HG03469 (cell line): ENCODE data around the gene DLGAP4.
"Not testable (repeated sequence)": the region's sequence is repeated elsewhere in the genome, so short reads cannot be mapped to it uniquely, and the experiment has no call there.

Experiments
- ATAC-seq: cut with Tn5 transposase; IDR thresholded peaks from one replicate; pipeline ENCODE4 v1.9.1; 2021; ENCODE audit warnings: mild to moderate bottlenecking, moderate library complexity, moderate number of reproducible peaks; ENCODE audit not compliant: unreplicated experiment

Gene DLGAP4

DNA sequence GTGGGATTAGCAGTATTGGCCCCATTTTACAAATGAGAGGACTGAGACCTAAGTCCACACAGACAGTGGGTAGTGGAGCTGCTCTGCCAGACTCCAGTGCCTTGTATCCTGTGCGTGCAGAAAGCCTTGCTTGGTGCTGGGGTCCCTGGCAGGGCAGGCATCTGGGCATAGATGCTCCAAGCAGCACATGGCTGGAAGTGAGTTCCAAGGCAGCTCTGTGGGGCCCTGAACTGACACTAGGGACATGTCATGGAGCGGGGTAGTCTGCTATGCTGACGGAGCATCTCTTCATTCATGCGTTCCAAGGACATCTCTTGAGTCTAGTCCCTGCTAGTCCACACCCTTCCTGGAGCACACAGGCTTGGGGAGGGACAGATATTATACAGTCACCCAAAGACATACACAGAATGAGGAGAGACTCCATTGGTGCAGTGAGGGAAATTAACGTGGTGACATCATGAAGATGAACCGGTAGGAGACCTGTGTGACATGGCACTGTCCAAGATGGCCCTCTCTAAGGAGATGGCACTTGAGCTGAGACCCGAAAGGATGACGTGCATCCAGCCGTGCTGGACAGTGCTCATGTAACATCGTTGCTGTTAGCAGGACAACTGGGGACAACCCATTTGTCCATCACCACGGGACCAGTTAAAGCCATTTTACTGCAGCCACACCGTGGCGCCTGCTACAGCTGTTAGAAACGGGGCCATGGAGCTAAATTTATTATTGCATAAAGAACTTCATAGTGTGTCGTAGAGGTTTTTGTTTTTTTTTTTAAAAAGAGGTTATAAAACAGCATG lies 65.1 kb downstream of the DLGAP4 start:
- no peak for ATAC-seq

DNA sequence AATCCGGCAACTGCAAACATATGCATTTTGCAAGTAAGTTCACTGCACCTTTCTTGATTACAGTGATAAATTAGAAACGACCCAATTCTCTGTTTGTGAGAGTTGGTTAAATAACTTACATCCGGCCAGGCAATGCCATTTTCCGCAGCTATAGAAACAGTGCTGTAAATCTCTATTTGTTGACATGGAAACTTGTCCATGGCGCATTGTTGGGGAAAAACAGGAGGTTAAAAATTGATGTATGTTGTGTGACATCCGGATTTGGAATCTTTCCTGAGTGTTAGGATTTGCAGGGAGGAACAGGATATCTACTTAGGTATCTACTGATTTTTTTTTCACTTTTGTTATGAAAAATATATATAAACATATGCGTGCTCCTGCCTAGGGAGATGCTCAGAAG lies 66.5 kb downstream of the DLGAP4 start:
- no peak for ATAC-seq

DNA sequence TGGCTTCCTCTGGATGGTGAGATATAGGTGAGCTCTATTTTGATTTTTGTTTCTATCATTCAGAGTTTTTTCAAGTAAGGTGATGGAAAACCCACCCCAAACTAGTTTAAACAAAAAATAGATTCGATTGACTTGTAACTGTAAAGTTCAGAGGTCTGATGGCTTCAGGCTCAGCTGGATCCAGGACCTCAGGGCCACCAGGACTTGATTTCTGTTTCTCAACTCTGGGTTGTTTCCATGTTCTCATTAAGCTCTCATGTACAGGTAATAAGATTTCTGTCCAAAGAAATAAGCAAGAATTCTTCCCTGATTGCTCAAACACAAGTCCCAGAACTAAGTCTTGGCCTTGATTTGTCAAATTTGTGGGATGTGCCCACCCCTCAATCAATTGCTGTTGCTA lies 67.0 kb downstream of the DLGAP4 start:
- ATAC-seq = no peak

DNA sequence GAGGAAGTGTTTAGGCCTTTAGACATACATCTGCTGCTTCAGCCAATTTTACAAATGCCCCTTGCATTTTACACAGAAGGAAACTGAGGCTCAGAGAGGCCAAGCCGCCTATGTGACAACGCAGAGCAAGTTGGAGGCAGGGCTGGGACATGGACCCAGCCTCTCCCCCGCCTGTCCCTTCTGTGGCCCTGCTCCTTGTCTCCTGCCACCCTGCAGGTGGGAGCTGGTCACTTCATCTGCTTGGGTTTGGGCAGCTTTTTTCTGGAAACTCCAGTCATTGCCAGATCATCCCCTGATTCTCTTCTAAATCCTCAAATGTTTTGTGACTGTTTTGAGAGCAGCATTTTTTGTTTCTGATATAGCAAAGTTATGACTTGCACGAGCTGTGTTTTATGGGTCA lies 68.9 kb downstream of the DLGAP4 start:
- ATAC-seq = no peak

DNA sequence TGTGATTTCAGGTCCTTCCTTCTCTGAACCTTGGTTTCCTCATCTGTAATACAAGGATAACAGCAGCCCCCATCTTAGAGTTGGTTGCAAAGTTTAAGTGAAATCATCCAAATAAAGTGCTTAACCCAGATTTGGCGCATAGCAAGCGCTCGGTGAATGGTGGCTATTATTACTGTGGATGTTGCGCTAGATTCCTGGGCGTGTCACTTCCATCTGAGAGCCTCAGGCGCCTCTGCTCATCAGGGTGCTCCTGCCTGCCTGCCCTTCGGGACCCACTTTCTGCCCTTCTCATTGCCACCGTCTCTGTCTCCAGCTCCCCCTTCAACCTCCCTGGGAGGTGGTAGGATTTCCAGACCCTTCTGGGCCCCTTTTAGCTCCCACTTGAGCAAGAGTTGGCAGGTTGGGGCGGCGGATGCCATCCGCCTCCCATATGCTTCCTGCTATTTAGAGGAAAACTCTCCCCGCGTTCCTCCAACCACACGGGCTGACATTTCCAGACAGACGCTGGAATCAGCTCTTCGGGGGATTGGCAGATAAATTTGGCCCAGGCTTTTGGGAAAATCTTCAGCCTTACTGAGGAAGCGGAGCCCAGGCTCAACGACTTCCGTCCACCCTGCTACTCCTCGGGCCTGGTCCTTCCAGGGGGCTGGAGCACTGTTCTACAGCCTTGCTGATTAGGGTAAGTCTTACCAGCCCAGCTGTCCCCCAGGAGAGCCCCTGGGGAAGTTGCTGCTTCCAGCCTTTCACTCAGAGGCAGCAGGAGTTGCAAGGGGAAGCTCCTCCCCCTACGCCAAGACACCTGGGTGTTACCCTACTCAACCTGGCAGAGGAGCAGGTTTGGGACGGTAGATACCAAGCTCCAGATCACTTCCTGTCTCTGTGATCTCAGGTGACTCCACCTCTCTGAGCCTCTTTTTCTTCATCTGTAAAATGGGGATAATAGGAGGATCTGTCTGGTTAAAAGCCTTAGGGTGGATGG lies 71.5 kb downstream of the DLGAP4 start:
- no peak for ATAC-seq

DNA sequence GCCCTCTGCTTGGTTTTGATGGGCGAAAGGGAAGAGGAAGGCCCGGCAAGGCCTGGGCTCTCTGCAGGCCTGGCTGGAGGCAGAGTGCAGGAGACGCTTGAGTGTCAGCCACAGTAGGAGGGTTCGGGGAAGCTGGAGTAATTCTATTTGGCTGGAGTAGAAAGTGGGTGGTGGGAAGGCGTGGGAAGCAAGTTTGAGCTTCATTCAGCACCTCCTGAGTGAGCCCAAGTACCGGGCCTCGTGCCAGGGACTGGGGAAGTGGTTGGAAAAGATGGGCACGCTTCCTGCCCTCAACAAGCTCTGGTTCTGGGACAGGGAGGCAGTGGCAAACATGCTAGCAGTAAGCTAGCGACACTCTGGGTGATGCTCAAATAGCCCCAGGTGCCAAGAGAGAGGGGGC lies 72.5 kb downstream of the DLGAP4 start:
- ATAC-seq = no peak

DNA sequence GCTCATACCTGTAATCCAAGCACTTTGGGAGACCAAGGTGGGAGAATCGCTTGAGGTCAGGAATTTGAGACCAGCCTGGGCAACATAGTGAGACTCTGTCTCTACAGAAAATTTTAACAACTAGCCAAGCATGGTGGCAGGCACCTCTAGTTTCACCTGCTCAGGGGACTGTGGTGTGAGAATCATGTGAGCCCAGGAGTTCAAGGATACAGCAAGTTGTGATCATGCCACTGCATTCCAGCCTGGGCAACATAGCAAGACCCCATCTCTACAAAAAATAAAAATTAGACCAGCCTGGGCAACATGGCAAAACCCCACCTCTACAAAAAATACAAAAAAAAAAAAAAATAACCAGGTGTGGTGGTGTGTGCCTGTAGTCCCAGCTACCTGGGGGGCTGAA lies 73.8 kb downstream of the DLGAP4 start:
- ATAC-seq = not testable (repeated sequence)

DNA sequence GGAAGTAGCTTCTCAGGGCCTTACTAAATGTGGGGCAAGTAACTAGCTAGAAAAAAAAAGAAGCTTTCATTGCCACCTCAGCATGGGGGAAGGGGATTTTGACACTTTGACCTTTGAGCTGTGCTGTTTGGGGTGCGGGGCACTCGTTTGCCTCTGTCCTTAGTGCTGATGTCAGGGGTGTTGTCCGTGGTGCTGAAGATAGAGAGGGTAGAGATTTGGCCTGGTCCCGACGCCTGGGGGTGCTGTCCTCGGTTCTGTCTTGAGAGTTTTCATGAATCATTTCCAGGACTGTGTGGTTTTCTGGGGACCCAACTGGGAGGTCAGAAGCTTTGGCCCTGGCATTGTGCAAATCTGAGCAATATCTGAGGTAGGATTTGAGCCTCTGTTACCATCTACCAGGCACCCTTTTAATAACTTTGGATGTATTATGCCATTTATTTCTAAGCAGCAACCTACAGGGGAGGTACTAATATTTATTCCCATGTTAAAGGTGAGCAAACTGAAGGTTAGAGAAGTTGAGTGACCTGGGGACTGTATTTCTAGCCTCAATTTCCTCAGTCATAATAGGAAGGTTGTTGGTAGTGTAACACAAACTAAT lies 78.0 kb downstream of the DLGAP4 start:
- ATAC-seq = no peak

DNA sequence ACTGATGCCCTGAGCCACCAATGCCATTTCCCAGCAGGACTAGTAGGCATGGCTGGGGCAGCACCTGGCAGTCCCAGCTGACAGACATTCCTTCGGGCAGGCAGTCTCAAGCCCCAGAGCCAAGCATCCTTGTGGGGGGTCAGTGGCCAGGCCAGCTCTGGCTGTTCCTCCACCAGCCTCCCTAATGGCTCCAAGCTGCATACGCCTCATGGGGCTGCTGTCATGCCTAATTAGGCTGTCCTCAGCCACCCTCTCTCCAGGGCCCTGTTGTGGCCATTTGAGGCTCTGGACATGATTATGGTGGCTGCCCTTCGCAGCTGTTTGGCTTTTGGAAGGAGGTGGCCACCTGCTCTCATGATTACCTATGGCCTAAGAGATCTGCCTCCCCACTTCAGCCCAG lies 79.4 kb downstream of the DLGAP4 start:
- ATAC-seq = no peak

DNA sequence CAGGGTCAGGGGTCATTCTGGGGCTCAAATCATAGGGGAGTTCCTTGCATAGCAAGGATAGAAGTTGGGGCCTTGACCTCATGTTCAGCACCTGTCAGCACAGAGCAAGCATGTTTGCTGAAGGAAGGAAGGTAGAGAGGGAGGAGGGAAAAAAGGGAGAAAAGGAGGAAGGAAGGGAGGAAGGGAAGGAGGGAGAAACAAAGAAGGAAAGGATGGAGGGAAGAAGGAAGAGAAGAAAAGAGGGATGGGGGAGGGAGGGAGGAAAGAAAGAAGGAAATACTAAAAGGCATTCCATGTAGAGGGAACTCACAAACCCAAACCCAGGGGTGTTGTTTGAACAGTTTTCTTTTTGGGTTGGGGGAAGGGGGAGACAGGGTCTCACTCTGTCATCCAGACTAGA lies 80.1 kb downstream of the DLGAP4 start:
- ATAC-seq = no peak

DNA sequence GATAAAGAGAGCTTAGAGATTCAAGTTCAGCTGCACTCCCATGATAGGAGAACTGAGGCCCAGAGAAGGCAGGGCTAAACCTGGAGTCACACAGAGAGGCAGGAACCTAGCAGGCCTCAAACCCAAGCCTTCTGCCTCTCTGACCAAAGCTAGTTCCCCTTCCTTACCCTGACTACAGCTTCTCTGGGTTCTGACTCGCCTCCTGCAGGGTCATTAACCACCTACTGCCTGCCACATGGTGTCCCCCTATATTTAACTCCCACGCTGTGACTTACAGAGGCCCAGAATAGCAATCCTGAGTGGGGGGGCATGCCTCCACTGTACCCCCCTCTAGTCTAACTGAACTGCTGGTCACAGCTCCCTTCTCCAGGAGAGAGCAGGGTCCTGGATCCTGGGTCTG lies 84.1 kb downstream of the DLGAP4 start:
- no peak for ATAC-seq

DNA sequence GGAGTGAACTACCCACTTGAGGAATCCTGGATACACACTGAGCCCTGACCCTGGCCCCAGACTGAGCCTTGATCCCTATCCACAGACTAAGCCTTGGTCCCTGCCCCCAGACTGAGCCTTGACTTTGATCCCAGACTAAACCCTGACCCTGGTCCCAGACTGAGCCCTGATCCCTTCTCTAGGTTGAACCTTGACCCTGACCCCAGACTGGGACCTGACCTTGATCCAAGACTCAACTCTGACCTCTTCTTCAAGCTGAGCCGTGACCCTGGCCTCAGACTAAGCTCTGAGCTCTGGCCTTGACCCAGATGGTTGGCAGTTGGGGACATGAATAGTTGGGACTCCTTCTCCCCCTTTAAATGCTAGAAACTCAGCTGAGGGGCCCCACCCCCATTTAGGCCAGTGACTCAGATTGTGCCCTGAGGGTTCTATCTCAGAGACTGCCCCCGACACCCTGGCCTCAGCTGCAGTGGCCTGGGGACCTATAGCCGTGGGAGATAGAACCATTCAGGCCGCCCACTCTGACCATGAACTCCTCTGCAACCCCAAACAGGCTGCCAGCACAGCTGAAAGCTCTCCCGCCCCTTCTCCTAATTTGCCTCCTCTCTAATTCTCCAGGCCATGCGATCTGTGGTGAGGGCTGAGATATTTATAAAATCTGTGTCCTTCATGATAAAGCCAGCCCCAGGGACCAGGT lies 84.7 kb downstream of the DLGAP4 start:
- no peak for ATAC-seq

DNA sequence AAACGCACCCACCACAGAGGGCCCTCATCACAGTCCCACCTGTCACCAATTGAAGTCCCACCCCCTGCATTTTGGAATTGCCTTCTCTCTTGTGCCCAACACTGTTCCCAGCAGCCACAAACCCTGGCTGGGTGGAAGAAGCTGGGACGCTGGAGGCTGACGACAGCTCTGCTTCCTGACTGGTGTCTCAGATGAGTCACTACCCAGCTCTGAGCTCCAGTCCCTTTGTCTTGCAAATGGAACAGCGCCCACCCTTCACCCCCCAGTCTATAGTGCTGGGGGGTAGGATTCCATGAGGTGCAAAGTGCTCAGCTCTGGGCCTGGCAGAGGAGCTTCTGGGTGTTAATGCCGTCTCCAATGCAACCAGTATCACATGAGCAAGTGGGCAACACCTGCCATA lies 85.3 kb downstream of the DLGAP4 start:
- ATAC-seq = no peak

DNA sequence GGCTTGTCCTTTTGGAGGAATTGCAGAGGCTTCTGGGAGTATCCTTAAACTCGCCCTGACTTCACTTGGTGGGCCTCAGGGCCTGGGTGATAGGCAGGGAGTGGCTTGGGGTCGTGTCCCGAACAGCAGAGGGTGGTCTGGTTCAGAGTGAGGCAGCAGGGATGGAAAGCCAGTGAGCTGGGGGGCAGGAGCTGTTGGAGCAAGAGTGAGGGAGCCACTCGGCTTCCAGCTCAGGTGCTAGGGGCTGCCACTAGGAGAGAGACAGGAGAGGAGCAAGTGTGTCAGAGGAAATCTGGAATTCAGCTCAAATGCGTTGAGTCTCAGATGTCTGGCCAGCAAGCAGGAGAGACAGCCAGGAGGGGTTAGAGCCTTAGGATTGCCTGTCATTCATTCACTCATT lies 85.8 kb downstream of the DLGAP4 start:
- ATAC-seq = no peak

DNA sequence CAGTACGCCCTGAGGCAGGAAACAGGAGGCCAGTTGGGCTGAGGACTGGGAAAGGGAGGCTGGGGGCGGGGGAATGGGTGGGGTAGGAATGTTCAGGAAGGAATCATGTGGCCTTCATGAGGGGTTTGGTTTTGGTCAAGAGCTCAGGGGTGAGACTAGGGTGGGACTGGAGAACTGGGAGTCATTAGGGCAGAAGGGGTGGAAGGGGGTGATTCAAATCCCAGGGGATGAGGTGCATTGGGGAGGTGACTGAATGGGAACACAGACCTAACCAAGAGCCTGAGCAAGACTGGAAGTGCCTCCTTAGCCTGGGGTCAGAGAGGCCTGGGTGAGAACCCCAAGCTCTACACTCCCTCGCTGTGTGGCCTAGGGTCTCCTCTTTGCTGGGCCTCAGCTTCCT lies 86.8 kb downstream of the DLGAP4 start:
- ATAC-seq = no peak

DNA sequence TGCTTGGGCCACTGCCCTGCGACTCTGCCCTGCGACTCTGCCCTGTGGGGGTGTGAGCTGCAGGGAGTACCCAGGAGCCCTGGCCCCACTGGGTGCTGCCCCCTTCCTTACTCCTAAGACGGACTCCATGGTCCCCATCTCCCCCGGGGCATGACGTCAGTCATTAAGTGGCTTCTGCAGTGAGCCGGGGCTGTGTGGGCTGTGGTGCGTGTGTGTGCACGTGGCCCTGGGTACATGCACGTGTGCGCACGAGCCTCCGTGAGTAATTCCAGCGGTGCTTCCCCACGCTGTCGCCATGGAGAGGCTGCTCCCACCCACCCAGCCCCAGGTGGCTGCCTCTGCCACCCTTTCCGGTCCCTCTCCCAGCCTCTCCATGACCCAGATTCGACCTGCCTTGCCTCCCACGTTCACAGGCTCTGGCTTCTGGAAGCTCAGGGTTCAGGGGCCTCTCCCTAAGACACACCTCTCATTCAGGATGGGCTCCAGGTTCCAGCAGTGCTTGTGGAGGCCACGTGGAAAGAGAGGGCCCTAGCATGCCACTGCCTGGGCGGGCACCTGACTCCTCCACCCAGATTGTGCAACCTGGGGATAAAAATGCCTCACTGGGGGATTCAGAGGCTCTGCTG lies 88.3 kb downstream of the DLGAP4 start:
- no peak for ATAC-seq

DNA sequence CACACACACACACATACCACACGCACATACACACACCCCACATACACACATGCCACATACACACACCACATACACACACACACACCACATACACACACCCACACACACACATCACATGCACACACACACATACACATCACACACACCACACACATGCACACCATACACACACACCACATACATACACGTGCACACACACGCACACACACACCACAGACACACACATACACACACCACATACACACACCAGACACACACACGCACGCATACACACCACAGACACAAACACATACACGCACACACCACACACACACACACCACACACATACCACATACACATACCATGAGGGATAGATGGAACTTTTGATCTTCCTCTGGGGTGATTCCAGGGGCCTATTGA lies 90.2 kb downstream of the DLGAP4 start:
- no peak for ATAC-seq

DNA sequence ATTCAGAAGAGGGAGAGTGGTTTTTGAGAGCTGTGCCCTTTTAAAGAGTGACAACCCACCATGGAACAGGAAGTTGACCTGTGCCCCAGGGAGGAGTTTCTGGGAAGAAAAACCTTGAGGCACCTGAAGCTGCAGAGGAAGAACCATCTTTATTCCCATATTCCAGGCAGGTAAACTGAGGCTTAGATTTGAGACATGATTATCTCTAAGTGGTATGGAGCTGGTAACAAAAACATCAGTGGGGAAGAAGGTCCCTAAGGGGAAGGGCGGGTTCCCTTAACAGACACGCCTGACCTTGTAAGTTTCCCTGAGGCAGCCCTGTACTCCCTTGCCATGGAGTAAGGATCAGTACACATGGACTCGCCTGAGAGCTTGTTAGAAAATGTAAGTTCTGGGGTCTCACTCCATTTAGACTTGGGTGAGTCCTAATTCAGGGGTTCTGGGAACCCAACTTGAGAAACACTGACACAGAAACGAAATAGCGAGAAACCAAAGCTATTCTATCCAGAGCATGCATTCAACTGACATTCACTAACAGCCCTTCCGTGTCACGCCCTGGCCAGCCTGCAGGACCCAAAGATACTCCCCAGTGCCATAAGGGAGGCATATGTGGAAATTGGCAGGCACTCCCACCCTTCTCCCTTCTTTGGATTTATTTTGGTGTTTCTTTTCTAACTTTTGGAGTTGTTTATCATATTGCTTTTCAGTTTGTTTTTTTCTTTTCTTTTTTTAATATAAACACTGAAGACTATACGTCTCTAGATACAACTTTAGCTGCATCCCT lies 90.9 kb downstream of the DLGAP4 start:
- ATAC-seq = no peak

DNA sequence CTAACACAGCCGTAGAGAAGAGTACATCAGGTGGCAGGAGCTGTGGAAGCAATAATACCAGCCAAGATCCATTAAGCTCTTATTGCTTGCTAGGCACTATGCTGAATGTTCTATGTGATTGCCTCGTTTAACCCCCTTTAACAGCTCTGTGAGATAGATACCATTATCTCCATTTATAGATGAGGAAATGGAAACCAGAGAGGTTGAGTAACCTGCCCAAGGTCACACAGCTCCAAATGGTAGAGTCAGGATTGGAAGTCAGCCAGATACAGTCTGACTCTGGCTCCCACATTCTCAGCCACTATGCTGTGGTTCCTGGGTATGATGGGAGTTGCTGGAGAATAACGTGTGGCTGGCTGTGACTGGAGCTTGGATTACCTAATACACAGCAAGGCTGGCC lies 92.4 kb downstream of the DLGAP4 start:
- no peak for ATAC-seq
